ENCODE results near the gene TAB2.
"Not testable (repeated sequence)": the region's sequence is repeated elsewhere in the genome, so short reads cannot be mapped to it uniquely, and the experiment has no call there.

Gene TAB2

DNA sequence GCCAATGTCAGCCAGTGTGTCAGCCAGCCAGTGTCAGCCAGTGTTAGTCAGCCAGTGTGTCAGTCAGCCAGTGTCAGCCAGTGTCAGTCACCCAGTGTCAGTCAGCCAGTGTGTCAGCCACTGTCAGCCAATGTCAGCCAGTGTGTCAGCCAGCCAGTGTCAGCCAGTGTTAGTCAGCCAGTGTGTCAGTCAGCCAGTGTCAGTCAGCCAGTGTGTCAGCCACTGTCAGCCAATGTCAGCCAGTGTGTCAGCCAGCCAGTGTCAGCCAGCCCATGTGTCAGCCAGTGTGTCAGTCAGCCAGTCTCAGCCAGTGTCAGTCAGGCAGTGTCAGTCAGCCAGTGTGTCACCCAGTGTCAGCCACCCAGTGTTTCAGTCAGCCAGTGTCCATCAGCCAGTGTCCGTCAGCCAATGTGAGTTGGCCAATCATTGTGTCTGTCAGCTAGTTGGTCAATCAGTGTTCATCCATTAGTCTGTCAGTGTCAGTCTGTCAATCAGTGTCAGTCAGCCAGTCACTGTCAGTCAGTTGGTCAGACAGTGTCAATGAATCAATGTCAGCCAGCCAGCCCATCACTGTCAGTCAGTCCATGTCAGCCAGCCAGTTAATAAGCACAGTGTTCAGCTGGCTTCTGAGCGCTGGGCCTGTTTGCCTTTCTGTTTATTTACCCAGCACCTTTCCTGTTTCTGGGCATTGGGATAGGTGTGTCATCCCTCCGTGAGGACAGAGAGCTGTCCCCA, 127.0 kb downstream of the TAB2 start:
- DNase-seq (ENCODE audit: low read depth), result not testable (repeated sequence)

DNA sequence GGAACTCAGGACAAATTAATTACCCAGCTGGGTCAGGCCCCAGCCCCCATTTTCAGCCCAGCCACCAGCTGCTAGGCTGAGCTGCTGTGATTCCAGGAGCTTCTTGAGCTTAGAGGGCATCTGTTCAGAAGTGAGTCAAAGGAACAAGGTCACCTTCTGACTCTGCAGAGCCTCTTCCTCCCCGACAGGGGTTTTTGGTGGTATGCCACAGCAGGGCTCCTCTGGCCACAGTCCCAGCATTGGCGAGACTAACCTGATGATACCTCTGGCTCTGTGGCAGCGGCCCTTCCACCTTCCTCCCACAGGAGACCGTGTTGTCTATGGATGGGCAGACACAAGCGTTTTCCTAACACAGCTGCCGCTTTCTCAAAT, 127.6 kb downstream of the TAB2 start:
- no peak for DNase-seq (ENCODE audit: low read depth)

DNA sequence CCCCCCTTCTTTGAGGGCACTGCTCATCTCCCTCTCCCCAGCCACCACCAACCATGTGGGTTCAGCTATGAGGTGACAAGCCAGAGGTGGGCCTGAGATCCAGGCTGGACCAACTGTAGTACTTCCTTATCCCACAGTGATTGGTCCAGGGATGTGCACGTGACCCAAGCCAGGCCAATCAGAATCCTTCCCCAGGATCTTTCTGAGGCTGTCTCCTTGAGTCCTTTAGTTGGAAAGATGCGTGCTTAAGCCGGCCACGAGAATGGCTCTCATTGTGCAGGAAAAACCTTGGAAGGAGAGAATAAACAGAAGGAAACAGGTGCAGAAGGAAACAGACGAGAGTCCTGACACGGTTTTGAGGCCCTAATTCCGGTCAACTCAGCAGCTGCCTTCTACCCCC, 128.1 kb downstream of the TAB2 start:
- no peak for DNase-seq (ENCODE audit: low read depth)

DNA sequence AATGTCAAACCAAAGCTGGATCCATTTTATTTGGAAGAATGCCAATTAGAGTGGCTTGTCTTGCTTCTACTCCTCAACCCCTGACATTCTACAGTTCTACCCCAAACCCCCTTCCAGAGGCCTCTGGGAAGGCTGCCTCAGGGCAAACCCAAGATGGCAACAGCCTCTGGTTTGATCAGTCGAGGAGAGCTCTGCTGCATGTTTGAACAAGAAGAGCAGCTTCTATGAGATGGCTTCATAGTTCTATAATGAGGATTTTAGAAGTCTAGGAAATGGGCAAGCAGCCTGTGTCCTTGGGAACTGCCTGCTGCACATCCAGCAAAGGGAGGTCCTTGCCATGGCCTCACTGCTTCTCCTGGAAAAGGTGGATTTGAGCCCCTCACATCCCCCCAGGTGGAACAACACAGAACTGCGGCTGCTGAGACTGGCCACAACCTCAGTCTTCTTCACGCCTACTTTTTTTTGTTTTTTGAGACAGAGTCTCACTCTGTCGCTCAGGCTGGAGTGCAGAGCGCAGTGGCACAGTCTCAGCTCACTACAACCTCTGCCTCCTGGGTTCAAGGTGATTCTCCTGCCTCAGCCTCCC, 129.4 kb downstream of the TAB2 start:
- no peak for DNase-seq (ENCODE audit: low read depth)

DNA sequence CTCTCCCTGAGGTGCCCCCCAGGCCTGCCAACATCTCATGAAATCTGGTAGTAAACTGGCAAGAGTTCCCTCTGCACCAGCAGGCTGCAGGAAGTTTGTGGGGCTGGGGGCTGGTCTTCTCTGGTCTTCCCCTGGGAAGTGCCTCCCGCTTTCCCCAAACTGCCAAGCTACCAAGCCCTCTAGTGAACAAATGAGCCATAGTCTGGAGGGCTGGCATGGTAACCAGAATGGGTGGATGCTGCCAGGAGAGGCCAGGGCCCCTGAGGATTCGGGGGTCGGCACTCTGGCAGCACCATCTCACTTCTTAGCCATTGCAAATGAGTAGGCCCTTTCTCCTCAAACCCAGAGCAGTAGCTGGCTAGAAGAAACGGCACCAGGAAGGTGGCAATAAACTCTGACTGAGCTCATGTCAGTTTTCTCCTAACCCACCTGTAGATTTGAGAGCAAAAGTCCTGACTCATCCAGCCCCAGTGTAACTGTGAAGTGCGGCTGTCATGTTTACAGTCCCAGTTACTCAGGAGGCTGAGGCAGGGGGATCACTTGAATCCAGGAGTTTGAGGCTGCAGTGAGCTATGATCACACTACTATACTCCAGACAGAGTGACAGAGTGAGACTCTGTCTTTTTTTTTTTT, 131.4 kb downstream of the TAB2 start:
- no peak for DNase-seq (ENCODE audit: low read depth)

DNA sequence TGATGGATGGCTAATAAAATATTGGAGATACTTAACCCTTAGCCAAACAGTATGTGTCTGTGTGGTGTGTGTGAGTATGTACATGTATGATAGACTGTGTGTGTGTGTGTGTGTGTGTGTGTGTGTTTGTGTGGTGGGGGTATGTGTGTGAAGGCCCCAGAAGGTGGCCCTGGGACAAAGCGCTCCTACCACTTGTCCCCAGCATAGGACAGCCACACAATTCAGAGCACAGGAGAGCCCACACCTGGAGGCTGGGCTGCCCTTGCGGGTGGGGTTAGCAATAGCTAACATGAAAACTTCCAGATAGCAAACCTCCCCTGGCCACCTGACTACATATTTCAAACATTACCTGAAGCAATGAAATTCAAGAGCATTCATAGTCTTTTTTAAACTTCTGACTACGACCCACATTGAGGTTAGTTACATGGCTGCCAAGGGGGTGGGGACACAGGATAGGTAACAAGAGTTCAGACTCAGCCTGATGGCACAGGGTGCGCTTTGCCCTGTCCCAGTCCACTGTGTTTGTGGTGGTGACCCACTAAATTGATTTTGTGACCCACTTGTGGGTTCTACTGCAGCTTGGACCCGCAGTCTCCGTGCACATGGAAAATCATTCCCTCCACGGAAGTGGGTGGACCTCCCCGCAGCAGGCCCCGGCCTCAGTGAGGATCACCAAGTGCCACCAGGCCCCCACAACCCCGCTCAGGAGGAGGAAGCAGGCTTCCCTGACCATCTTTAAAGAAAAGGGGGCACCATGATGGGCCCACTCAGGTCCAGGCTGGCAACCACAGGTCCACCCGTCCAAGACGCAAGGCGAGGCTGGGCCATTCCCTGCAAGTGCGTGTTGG, 132.5 kb downstream of the TAB2 start:
- no peak for DNase-seq (ENCODE audit: low read depth)

DNA sequence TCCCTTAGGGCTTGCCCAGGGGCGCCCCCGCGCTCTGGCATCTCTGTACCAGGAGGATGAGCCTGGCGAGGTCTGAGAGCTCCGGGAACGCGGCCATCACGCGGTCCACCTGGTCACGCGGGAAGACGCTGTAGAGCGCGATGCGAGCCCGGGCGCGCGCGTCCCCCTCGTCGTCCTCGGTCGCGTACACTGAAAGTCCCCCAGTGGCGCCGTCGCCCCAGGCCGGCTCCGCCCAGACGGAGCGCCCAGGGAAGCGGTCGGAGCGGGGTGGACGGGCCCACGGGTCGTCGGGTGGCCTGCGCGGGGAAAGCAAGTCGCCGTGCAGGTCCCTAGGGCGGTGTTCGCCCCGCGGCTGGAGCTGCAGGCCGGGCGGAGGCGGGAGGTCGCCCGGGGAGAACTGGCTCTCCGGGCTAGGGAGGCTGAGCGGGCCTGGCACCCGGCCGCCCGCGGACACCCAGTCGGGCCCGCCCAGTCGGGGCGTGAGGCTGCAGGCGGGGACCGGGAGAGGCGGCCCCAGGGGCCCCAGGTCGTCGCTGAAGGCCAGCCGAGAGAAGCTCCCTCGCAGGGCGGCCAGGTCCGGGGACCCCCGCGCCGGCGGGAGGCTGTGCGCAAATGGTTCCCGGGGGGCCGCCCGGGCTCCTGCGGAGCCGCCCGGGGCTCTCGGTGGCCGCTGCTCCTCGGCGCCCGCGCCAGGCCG, 133.3 kb downstream of the TAB2 start:
- DNase-seq (ENCODE audit: low read depth), result no peak

DNA sequence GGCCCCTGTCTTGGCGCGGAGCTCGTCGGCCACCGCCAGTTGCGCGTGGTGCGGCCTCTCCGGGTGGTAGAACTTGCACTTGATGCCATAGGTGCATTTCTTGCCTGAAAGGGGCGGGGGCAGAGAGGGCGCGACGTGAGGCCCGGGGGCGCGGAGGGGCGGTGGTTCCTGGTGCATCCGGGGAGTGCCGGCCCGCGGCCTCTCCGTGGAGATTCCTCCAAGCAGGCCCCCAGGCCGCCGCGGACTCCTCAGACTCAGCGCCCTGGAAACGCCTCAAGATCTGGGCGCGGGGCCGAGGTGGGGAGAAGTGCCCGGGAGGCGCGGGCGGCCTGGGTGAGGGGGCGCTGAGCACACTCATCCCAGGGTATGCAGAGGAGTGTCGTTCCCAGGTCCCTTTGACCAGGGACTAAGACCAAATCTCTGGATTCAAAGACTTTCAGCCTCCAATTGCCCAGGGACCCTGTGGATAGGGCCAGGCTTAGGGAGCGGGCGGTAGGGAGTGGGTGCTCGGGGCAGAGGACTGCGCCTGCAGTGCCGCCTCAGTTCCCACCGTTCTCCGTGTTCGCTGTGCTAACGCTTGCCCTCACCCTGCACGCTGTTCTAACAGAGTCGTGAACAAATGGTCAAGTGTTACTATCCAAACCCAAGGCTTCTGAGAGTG, 134.0 kb downstream of the TAB2 start:
- no peak for DNase-seq (ENCODE audit: low read depth)

DNA sequence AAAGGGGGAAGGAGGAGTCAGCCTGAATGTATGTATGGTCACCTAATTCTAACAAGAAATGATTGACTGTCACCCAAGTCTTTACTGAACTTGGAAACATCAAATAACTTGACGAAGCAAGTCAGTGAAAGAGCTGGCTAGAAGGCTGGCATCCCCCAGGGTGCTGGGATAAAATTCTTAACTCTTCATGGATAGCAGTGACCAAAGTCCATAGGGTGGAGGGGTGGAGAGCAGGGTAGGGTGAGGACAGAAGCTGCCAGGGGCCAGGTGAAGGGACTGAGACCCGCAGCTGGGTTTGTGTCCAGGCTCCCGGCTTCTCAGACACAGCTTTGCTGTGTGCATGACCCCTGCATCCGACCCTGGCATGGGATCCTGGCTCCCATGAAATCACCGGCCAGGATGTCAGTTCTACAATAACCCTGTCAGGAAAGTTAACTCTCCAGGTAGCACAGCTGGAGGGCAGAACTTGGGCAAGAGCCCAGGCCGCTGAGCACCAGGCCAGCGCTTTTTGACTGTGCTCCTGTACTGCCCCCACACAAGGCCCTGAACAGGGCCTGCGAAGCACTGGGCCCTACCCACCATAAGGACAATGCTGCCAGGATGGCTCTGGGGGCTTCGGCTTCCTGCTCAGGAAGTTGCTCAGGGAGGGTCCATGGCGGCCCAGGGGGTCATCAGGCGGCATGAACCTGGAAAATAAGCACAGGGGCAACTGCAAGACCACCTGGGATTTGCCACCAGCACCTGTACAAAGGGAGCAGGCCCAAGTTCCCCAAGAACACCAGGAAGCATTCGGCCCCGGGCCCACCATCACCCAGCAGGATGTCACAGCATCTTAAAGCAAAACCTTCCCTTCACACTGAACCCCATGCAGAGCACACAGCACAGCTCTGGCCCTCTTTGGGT, 134.8 kb downstream of the TAB2 start:
- DNase-seq (ENCODE audit: low read depth), result no peak

DNA sequence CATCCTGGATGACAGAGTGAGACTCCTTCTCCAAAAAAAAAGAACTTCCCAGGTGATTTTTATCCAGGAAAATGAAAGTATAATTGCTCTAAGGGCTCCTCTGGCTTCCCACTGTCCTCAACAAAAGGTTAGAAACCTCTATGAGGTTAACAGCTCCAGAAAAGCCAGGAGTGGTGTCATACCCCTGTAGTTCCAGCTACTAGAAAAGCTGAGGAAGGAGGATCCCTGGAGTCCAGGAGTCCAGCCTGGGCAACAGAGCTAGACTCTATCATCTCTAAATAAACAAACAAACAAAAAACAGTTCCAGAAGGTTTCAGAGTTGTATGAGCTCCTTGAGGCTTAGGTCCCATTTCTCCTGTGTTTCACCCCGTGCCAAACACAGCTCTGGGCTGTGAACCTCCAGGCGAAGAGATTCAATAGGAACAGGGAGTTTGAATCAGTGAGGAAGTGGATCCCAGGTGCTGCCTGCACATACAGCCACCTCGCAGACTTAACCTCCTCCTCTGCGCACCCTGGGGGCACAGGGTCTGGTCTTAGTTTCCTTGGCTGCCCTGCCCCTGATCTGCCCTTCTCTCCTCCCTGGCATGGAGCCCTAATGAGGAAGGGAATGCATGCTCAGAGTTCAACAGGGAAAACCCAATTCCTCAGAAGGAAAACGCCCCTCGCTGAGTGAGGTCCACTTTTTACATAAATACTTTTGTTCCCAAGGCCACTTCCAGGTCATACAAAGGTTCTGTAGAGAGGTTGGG, 136.3 kb downstream of the TAB2 start:
- no peak for DNase-seq (ENCODE audit: low read depth)

DNA sequence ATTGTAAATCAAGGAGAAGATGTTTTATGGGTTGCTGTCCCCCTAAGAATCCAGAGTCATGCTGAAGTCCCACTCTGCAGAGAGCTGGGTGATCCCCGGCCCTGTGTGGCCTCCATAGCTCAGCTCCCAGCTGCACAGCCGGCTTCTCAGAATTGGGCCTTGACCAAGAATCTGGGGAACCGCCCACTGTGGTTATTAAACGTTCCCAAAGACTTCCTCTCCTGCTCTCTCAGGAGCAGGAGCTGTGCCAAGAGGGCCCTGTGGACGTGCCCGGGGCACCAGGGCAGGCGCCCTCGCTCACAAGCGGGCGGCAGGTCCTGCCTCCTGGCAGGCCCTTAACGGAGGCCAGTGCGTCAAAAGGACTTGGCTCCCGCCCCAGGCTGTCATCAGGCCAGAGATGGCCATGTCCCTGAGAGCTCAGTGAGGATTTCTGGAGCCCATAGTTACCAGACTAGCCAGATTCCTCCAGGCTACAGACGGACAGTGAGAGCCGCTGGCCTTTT, 136.9 kb downstream of the TAB2 start:
- DNase-seq (ENCODE audit: low read depth), result no peak

DNA sequence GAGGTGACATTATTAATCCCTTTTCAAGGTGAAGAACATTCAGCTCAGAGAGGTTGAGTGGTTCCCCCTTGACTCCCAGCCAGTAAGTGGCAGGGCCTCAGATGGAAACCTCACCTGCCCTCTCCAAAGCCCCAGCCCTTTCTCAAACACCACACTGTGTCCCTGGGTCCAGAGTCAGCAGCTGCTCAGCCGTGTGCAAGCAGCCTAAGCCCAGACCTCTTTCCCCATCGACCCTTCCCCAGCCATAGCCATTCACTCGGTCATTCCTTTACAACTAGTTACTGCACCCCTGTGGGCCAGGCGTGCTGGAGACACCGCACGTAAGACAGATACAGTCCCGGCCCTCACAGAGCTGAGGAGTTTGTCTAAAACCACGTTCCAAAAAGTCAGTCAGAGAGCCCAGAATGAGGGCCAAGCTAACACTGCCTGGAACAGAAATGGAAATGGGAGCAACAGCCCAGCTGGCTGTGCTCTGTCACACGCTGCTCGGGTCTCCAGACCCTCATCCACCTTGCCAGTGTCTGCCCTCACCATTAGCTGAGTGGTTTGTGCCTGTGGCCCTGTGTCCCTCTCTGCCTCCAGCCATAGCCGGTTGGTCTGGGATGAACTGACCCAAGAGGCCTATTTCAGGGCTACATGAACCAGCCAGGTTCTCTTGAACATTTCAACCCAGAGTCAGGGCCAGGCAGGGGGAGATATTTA, 137.7 kb downstream of the TAB2 start:
- DNase-seq (ENCODE audit: low read depth), result no peak

DNA sequence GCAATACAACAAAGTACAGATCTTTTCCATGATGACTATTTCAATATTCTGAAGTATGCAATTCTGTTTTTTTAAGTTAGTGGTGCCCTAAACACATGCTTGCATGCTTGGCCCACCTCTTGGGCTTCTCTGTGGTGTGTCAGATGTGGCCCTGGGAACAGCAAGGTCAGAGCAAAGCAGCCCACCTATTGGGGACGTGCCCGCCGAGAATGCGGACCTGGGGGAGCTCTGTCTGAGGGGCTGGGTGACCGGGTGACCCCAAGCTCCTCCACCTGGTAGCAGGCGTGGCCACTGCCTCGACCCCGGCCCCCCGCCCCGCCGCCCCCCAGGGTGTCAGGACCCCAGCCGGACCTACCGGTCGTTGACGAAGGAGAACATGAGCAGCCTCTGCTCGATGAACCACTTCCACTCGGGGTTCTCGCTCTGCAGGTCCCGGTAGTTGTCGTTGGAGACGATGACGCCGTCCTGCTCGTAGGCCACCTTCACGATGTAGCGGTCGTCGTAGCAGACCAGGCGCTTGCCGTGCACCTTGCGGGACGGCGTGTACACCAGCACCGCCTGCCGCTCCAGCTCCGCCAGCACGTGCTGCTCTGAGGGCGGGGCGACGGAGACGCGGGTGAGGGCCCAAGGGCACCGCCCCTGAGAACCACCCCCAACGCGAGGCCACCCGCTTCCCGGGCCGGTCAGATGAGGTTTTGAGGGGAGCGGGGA, 139.0 kb downstream of the TAB2 start:
- DNase-seq (ENCODE audit: low read depth), result no peak

DNA sequence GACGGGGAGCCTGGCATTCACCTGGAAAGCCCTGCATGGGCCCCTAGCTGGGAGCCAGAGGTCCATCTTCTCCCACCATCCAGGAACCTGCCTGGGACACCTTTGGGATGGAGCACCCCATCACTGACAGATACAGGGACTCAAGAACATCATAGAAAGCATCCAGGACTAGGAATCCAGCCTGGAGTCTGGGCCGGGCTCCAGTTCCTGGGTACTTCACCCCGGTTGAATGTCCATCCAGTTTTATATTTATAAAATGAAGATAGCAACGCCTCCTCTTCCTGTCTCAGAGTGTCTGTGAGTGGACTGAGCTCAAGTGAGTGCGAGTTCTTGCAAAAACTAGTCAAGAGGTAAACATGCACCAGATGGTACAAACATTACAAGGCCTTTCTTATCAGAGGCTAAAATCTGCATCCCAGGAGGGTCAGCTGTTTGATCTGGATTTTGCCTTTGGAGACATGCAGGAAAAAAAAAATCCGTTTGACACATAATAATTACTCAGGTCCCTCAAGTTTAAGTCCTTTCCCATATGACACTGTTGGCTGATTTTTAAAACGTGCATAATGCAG, 139.9 kb downstream of the TAB2 start:
- no peak for DNase-seq (ENCODE audit: low read depth)

DNA sequence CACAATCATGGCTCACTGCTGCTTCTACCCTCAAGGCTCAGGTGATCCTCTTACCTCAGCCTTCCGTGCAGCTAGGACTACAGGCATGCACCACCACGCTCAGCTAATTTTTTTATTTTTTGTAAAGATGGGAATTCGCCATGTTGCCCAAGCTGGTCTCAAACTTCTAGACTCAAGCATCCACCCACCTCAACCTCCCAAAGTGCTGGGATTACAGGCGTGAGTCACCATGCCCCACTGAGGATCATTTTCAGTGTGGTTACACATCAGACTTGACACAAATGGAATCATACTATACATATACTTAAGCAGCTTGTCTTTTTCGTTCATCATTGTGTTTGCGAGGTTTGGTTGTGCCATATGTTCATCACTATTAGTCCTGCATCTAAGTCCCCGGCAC, 140.7 kb downstream of the TAB2 start:
- no peak for DNase-seq (ENCODE audit: low read depth)

DNA sequence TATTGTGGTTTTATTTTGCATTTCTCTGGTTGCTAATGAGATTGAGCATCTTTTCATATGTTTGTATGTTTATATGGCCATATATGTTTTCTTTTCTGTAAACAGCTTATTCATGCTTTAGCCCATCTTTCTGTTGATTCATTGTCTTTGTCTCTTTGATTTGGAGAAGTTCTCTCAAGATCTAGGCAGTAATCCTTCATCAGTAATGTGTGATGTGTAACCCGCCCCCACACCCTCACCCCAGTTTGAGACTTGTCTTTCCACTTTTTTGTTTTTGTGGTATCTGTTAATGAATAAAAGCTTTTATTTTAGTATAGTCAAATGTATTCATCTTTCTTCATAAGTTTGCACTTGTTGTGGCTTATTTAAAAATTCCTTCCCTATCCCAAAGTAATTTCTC, 141.3 kb downstream of the TAB2 start:
- DNase-seq (ENCODE audit: low read depth), result no peak

DNA sequence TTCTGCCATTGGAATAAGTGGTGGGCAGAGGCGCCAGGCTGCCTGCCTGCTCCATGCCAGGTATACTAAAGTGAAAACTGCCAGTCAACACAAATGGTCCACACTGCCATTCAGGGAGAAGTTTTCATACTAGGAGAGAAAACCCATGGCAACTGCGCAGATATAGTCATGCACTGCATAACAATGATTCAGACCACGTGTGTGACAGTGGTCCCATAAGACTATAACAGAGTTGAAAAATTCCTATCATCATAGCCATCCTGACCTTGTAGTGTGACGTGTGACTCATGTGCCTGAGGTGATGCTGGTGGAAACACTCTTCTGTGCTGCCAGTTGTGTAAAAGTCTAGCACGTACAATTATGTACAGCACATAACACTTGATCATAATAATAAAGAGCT, 142.2 kb downstream of the TAB2 start:
- no peak for DNase-seq (ENCODE audit: low read depth)

DNA sequence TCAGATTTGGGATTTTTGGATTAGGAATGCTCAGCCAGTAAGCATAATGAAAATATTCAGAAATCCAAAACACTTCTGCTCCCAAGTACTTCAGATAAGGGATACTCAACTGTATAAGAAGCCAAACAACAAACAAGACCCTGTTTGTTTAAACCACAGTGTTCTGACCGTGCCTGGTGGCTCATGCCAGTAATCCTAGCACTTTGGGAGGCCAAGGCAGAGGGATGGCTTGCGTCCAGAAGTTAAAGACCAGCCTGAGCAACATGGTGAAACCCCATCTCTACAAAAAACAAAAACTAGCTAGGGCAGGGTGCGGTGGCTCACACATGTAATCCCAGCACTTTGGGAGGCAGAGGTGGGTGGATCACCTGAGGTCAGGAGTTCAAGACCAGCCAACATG, 142.7 kb downstream of the TAB2 start:
- not testable (repeated sequence) for DNase-seq (ENCODE audit: low read depth)
